HEK293 (cell line): Measurements from ENCODE around the gene PRPH.

Source experiments
- BCL11B ChIP-seq: fragments of 450-650 bp; formaldehyde crosslinking; IDR thresholded peaks from 2 replicates; pipeline ENCODE4 v1.5.1; 2016; ENCODE audit warnings: low read depth, missing biosample characterization, missing genetic modification characterization
- KLF10 ChIP-seq: fragments of 450-650 bp; IDR thresholded peaks from 2 replicates; pipeline ENCODE4 v1.5.1; 2018; ENCODE audit warnings: missing biosample characterization, mild to moderate bottlenecking, missing genetic modification characterization
- SP7 ChIP-seq: fragments of 450-650 bp; formaldehyde crosslinking; IDR thresholded peaks from 2 replicates; pipeline ENCODE4 v1.5.1; 2016; ENCODE audit warnings: missing biosample characterization, missing genetic modification characterization
- YY1 ChIP-seq: fragments of 450-650 bp; formaldehyde crosslinking; IDR thresholded peaks from 2 replicates; pipeline ENCODE4 v1.5.1; 2018; ENCODE audit warnings: missing biosample characterization, missing genetic modification characterization
- ZBTB20 ChIP-seq: fragments of 450-650 bp; formaldehyde crosslinking; IDR thresholded peaks from 2 replicates; pipeline ENCODE4 v1.5.1; 2016; ENCODE audit warnings: missing biosample characterization, missing genetic modification characterization
- ZBTB21 ChIP-seq: fragments of 450-650 bp; formaldehyde crosslinking; IDR thresholded peaks from 2 replicates; pipeline ENCODE4 v1.5.1; 2017; ENCODE audit warnings: missing biosample characterization, missing genetic modification characterization
- ZBTB7A ChIP-seq: fragments of 450-650 bp; formaldehyde crosslinking; IDR thresholded peaks from 2 replicates; pipeline ENCODE4 v1.5.1; 2016; ENCODE audit warnings: low read depth, missing biosample characterization, missing genetic modification characterization
- ZNF112 ChIP-seq: fragments of 450-650 bp; formaldehyde crosslinking; IDR thresholded peaks from 2 replicates; pipeline ENCODE4 v1.5.0; 2017; ENCODE audit warnings: missing biosample characterization, missing genetic modification characterization
- ZNF114 ChIP-seq: fragments of 450-650 bp; formaldehyde crosslinking; IDR thresholded peaks from 2 replicates; pipeline ENCODE4 v1.5.0; 2017; ENCODE audit warnings: missing biosample characterization, missing genetic modification characterization
- ZNF138 ChIP-seq: fragments of 450-650 bp; formaldehyde crosslinking; IDR thresholded peaks from 2 replicates; pipeline ENCODE4 v1.5.1; 2016; ENCODE audit warnings: missing biosample characterization, missing genetic modification characterization, borderline replicate concordance
- ZNF140 ChIP-seq: fragments of 450-650 bp; formaldehyde crosslinking; IDR thresholded peaks from 2 replicates; pipeline ENCODE4 v1.5.1; 2016; ENCODE audit warnings: missing biosample characterization, missing genetic modification characterization
- ZNF19 ChIP-seq: fragments of 450-650 bp; formaldehyde crosslinking; IDR thresholded peaks from 2 replicates; pipeline ENCODE4; 2016; ENCODE audit warnings: missing biosample characterization, missing genetic modification characterization, low read depth
- ZNF23 ChIP-seq: fragments of 450-650 bp; formaldehyde crosslinking; IDR thresholded peaks from 2 replicates; pipeline ENCODE4 v1.5.1; 2016; ENCODE audit warnings: missing biosample characterization, missing genetic modification characterization, borderline replicate concordance
- ZNF24 ChIP-seq: fragments of 450-650 bp; formaldehyde crosslinking; IDR thresholded peaks from 2 replicates; pipeline ENCODE4 v1.5.1; 2016; ENCODE audit warnings: missing biosample characterization, missing genetic modification characterization
- ZNF311 ChIP-seq: fragments of 450-650 bp; formaldehyde crosslinking; IDR thresholded peaks from 2 replicates; pipeline ENCODE4 v1.5.1; 2017; ENCODE audit warnings: missing biosample characterization, missing genetic modification characterization, borderline replicate concordance
- ZNF324 ChIP-seq: fragments of 450-650 bp; formaldehyde crosslinking; IDR thresholded peaks from 2 replicates; pipeline ENCODE4 v1.5.1; 2016; ENCODE audit warnings: missing biosample characterization, missing genetic modification characterization
- ZNF416 ChIP-seq: fragments of 450-650 bp; formaldehyde crosslinking; IDR thresholded peaks from 2 replicates; pipeline ENCODE4 v1.5.1; 2016; ENCODE audit warnings: missing biosample characterization, missing genetic modification characterization
- ZNF555 ChIP-seq: fragments of 450-650 bp; formaldehyde crosslinking; conservative IDR thresholded peaks from 2 replicates; pipeline ENCODE4 v1.5.1; 2017; ENCODE audit warnings: missing biosample characterization, mild to moderate bottlenecking, missing genetic modification characterization, inconsistent platforms
- ZNF561 ChIP-seq: fragments of 450-650 bp; IDR thresholded peaks from 2 replicates; pipeline ENCODE4 v1.5.1; 2018; ENCODE audit warnings: missing biosample characterization, missing genetic modification characterization, borderline replicate concordance
- ZNF654 ChIP-seq: fragments of 450-650 bp; formaldehyde crosslinking; IDR thresholded peaks from 2 replicates; pipeline ENCODE4 v1.5.1; 2016; ENCODE audit warnings: low read depth, missing biosample characterization, missing genetic modification characterization
- ZNF660 ChIP-seq: fragments of 450-650 bp; IDR thresholded peaks from 2 replicates; pipeline ENCODE4 v1.5.1; 2018; ENCODE audit warnings: missing biosample characterization, mild to moderate bottlenecking, missing genetic modification characterization
- ZNF701 ChIP-seq: fragments of 450-650 bp; formaldehyde crosslinking; IDR thresholded peaks from 2 replicates; pipeline ENCODE4 v1.5.1; 2016; ENCODE audit warnings: missing biosample characterization, missing genetic modification characterization
- TF ChIP-seq, protein P1 (sequence below): fragments of 450-650 bp; formaldehyde crosslinking; IDR thresholded peaks from 2 replicates; pipeline ENCODE4 v1.5.1; 2016; ENCODE audit warnings: missing biosample characterization, missing genetic modification characterization
- TF ChIP-seq, protein P2 (sequence below): fragments of 450-650 bp; formaldehyde crosslinking; optimal IDR thresholded peaks from 2 replicates; pipeline ENCODE3; 2016; ENCODE audit warnings: missing biosample characterization, mild to moderate bottlenecking, missing genetic modification characterization
- TF ChIP-seq, protein P3 (sequence below): fragments of 450-650 bp; formaldehyde crosslinking; IDR thresholded peaks from 2 replicates; pipeline ENCODE4 v1.5.1; 2016; ENCODE audit warnings: missing biosample characterization, missing genetic modification characterization
- TF ChIP-seq, protein P4 (sequence below): fragments of 450-650 bp; formaldehyde crosslinking; IDR thresholded peaks from 2 replicates; pipeline ENCODE4 v1.5.1; 2016; ENCODE audit warnings: missing biosample characterization, missing genetic modification characterization, borderline replicate concordance
- TF ChIP-seq, protein P5 (sequence below): fragments of 450-650 bp; formaldehyde crosslinking; IDR thresholded peaks from 2 replicates; pipeline ENCODE4 v1.5.1; 2017; ENCODE audit warnings: missing biosample characterization, mild to moderate bottlenecking, missing genetic modification characterization, moderate library complexity
- TF ChIP-seq, protein P6 (sequence below): fragments of 450-650 bp; formaldehyde crosslinking; IDR thresholded peaks from 2 replicates; pipeline ENCODE4 v1.5.1; 2016; ENCODE audit warnings: missing biosample characterization, missing genetic modification characterization

PRPH gene

DNA sequence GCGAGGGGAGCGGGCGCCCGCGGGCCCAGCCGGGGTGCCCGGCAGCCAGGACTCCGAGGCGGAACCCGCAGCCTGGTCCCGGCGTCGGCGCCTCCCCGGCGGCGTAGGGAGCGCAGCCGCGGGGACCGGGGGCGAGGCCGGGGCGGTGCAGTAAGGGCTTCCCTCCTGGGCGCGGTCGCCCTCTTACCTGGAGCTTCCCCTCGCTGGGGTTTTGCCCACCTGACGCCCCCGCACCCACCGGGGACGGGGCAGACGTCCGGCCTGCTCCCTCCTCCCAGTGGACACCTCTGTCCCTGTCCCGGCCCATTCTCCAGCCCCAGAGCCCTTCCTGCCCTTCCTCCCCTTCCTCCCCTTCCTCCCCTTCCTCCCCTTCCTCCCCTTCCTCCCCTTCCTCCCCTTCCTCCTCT lies 30.5 kb upstream of the PRPH start (continued):
- no peak for TF ChIP-seq ZNF416 (tag by site-specific recombination)
- TF ChIP-seq, protein P1, sequence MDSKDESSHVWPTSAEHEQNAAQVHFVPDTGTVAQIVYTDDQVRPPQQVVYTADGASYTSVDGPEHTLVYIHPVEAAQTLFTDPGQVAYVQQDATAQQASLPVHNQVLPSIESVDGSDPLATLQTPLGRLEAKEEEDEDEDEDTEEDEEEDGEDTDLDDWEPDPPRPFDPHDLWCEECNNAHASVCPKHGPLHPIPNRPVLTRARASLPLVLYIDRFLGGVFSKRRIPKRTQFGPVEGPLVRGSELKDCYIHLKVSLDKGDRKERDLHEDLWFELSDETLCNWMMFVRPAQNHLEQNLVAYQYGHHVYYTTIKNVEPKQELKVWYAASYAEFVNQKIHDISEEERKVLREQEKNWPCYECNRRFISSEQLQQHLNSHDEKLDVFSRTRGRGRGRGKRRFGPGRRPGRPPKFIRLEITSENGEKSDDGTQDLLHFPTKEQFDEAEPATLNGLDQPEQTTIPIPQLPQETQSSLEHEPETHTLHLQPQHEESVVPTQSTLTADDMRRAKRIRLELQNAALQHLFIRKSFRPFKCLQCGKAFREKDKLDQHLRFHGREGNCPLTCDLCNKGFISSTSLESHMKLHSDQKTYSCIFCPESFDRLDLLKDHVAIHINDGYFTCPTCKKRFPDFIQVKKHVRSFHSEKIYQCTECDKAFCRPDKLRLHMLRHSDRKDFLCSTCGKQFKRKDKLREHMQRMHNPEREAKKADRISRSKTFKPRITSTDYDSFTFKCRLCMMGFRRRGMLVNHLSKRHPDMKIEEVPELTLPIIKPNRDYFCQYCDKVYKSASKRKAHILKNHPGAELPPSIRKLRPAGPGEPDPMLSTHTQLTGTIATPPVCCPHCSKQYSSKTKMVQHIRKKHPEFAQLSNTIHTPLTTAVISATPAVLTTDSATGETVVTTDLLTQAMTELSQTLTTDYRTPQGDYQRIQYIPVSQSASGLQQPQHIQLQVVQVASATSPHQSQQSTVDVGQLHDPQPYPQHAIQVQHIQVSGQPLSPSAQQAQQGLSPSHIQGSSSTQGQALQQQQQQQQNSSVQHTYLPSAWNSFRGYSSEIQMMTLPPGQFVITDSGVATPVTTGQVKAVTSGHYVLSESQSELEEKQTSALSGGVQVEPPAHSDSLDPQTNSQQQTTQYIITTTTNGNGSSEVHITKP (tag by site-specific recombination), result peak; percentile 65; the same call in 1 of the 2 replicates
- TF ChIP-seq, protein P2, sequence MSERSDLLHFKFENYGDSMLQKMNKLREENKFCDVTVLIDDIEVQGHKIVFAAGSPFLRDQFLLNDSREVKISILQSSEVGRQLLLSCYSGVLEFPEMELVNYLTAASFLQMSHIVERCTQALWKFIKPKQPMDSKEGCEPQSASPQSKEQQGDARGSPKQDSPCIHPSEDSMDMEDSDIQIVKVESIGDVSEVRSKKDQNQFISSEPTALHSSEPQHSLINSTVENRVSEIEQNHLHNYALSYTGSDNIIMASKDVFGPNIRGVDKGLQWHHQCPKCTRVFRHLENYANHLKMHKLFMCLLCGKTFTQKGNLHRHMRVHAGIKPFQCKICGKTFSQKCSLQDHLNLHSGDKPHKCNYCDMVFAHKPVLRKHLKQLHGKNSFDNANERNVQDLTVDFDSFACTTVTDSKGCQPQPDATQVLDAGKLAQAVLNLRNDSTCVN (tag by site-specific recombination), result peak; percentile 87
- TF ChIP-seq, protein P3, sequence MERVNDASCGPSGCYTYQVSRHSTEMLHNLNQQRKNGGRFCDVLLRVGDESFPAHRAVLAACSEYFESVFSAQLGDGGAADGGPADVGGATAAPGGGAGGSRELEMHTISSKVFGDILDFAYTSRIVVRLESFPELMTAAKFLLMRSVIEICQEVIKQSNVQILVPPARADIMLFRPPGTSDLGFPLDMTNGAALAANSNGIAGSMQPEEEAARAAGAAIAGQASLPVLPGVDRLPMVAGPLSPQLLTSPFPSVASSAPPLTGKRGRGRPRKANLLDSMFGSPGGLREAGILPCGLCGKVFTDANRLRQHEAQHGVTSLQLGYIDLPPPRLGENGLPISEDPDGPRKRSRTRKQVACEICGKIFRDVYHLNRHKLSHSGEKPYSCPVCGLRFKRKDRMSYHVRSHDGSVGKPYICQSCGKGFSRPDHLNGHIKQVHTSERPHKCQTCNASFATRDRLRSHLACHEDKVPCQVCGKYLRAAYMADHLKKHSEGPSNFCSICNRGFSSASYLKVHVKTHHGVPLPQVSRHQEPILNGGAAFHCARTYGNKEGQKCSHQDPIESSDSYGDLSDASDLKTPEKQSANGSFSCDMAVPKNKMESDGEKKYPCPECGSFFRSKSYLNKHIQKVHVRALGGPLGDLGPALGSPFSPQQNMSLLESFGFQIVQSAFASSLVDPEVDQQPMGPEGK (tag by site-specific recombination), result peak; percentile 97
- TF ChIP-seq YY1 (tag by site-specific recombination), result no peak
- TF ChIP-seq, protein P4, sequence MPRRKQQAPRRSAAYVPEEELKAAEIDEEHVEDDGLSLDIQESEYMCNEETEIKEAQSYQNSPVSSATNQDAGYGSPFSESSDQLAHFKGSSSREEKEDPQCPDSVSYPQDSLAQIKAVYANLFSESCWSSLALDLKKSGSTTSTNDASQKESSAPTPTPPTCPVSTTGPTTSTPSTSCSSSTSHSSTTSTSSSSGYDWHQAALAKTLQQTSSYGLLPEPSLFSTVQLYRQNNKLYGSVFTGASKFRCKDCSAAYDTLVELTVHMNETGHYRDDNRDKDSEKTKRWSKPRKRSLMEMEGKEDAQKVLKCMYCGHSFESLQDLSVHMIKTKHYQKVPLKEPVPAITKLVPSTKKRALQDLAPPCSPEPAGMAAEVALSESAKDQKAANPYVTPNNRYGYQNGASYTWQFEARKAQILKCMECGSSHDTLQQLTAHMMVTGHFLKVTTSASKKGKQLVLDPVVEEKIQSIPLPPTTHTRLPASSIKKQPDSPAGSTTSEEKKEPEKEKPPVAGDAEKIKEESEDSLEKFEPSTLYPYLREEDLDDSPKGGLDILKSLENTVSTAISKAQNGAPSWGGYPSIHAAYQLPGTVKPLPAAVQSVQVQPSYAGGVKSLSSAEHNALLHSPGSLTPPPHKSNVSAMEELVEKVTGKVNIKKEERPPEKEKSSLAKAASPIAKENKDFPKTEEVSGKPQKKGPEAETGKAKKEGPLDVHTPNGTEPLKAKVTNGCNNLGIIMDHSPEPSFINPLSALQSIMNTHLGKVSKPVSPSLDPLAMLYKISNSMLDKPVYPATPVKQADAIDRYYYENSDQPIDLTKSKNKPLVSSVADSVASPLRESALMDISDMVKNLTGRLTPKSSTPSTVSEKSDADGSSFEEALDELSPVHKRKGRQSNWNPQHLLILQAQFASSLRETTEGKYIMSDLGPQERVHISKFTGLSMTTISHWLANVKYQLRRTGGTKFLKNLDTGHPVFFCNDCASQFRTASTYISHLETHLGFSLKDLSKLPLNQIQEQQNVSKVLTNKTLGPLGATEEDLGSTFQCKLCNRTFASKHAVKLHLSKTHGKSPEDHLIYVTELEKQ (tag by site-specific recombination), result no peak
- no peak for TF ChIP-seq ZNF114 (tag by site-specific recombination)
- no peak for TF ChIP-seq ZBTB21 (tag by site-specific recombination)
- no peak for TF ChIP-seq ZNF311 (tag by site-specific recombination)
- TF ChIP-seq ZNF654 (tag by site-specific recombination), result no peak
- peak; percentile 52; the same call in 1 of the 2 replicates for TF ChIP-seq ZBTB20
- TF ChIP-seq ZNF140 (tag by site-specific recombination), result no peak
- no peak for TF ChIP-seq ZNF561 (tag by site-specific recombination)
- TF ChIP-seq ZNF24, result peak; percentile 49; the same call in 1 of the 2 replicates
- peak; percentile 86 for TF ChIP-seq BCL11B (tag by site-specific recombination)
- no peak for TF ChIP-seq ZNF138
- peak; percentile 10; the same call in 1 of the 2 replicates for TF ChIP-seq ZNF660 (tag by site-specific recombination)
- TF ChIP-seq, protein P5, sequence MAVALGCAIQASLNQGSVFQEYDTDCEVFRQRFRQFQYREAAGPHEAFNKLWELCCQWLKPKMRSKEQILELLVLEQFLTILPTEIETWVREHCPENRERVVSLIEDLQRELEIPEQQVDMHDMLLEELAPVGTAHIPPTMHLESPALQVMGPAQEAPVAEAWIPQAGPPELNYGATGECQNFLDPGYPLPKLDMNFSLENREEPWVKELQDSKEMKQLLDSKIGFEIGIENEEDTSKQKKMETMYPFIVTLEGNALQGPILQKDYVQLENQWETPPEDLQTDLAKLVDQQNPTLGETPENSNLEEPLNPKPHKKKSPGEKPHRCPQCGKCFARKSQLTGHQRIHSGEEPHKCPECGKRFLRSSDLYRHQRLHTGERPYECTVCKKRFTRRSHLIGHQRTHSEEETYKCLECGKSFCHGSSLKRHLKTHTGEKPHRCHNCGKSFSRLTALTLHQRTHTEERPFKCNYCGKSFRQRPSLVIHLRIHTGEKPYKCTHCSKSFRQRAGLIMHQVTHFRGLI (tag by site-specific recombination), result no peak
- TF ChIP-seq ZNF555 (tag by site-specific recombination), result no peak
- TF ChIP-seq SP7 (tag by site-specific recombination), result peak; percentile 73; the same call in 1 of the 2 replicates
- TF ChIP-seq ZBTB7A (tag by site-specific recombination), result peak; percentile 55; the same call in 1 of the 2 replicates
- TF ChIP-seq ZNF19 (tag by site-specific recombination), result no peak
- no peak for TF ChIP-seq ZNF23 (tag by site-specific recombination)
- TF ChIP-seq, protein P6, sequence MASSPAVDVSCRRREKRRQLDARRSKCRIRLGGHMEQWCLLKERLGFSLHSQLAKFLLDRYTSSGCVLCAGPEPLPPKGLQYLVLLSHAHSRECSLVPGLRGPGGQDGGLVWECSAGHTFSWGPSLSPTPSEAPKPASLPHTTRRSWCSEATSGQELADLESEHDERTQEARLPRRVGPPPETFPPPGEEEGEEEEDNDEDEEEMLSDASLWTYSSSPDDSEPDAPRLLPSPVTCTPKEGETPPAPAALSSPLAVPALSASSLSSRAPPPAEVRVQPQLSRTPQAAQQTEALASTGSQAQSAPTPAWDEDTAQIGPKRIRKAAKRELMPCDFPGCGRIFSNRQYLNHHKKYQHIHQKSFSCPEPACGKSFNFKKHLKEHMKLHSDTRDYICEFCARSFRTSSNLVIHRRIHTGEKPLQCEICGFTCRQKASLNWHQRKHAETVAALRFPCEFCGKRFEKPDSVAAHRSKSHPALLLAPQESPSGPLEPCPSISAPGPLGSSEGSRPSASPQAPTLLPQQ, result no peak
- TF ChIP-seq KLF10 (tag by site-specific recombination), result no peak
- TF ChIP-seq ZNF112 (tag by site-specific recombination), result no peak
- peak; percentile 17; the same call in 1 of the 2 replicates for TF ChIP-seq ZNF324
- TF ChIP-seq ZNF701 (tag by site-specific recombination), result peak; percentile 43; the same call in 1 of the 2 replicates
